G401.6 (cell line): Measurements from ENCODE around the gene BDH1.
"Not testable (repeated sequence)": the region's sequence is repeated elsewhere in the genome, so short reads cannot be mapped to it uniquely, and the experiment has no call there.

Experiments
- FAIRE-seq: peaks from 2 replicates; lab custom pipeline; 2012; peaks lifted over from hg19 to GRCh38; lab: Jason Lieb, UNC

The BDH1 gene, protein sequence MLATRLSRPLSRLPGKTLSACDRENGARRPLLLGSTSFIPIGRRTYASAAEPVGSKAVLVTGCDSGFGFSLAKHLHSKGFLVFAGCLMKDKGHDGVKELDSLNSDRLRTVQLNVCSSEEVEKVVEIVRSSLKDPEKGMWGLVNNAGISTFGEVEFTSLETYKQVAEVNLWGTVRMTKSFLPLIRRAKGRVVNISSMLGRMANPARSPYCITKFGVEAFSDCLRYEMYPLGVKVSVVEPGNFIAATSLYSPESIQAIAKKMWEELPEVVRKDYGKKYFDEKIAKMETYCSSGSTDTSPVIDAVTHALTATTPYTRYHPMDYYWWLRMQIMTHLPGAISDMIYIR

DNA sequence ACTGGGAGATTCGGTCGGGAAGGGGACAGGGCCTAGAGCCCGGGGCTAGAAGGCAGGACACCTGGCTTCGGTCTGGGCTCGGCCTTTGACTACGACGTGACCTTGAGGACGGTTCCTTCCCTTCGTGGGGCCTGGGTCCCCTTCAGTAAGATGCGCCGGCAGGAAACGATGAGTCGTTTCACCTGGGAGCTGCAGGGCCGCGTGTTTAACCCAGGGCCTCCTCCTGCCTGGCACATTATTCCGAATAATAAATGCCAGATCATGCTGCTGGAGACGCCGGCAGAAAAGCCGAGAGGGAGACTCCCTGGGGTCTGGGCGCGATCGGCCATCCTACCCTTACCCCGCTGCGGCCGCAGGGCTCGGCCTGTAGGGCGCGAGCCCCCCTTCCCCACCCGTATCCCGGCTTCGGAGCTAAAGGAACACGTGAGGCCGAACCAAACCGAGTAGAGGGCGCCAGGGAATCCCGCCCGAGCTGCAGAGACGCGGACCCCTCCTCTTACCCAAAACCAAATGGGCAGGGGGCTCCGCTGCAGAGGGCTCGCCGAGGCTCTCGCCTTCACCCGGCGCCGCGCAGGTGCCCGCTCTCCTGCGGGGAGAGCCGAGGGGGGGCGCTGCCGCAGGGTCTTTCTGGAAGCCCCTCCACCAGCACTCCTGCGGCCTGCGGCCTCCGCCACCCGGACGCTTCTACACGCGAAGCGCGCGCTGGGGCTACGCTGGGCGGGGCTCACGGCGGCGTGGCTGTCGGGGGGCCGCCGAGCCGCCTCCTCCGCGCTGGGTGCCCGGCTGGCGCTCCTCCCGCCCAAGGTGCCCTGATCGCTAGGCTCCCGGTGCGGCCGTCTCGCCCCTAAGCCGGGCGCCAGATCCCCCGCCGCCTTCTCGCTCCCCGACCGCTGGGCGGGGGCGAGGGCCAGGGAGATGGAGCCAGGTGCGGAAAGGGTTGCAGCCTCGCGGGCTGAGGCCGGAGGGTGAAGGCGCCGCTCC is at the start of gene BDH1:
Gene BDH1, minus strand, starts transcription at position 688 of the 981 bp plus-strand sequence. CDS start 9,525 bp downstream, outside the sequence.
- no peak for FAIRE-seq

DNA sequence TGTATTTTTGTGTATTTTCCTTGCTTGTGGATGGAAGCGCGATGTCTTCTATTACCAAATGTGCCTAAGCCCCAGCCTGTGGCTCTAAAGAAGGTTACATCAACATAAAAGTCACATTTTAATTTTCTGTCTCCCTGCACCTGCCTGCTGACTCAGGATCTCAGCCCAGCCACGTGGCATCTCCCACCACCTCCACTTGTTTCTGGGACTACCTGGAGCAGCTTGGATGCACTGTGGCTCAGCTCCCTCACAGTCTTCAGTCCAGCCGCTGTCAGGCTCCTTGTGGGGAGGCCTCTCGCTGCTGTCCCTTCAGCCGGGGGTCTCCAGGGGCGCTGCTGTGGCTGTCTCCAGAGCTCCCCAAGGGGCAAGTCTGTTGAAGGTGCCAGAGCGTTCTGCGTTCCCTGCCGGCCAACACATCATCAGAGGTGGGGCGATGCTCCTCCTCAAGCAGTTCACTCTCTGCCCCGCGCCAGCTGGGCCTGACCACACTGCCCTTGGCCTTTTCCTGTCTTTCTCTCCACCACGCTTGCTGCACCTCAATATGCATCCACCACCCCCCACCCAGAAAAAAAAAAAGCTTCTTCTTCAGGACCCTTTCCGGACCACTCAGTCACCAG is 47.7 kb upstream of the BDH1 start:
- no peak for FAIRE-seq

DNA sequence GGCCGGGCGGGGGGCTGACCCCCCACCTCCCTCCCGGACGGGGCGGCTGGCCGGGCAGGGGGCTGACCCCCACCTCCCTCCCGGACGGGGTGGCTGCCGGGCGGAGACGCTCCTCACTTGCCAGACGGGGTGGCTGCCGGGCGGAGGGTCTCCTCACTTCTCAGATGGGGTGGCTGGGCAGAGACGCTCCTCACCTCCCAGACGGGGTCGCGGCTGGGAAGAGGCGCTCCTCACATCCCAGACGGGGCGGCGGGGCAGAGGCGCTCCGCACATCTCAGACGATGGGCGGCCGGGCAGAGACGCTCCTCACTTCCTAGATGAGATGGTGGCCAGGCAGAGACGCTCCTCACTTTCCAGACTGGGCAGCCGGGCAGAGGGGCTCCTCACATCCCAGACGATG is 46.6 kb upstream of the BDH1 start:
- FAIRE-seq: not testable (repeated sequence)

DNA sequence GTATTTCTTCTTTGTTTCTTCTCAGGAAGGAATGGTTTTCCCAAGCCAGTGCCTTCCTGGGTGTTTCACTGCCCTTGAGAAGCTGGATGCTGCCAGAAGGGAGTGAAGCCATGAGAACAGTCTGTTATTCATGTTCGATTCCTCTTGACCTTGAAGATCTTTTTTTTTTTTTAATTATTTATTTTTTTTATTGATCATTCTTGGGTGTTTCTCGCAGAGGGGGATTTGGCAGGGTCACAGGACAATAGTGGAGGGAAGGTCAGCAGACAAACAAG is 45.7 kb upstream of the BDH1 start:
- FAIRE-seq: not testable (repeated sequence)

DNA sequence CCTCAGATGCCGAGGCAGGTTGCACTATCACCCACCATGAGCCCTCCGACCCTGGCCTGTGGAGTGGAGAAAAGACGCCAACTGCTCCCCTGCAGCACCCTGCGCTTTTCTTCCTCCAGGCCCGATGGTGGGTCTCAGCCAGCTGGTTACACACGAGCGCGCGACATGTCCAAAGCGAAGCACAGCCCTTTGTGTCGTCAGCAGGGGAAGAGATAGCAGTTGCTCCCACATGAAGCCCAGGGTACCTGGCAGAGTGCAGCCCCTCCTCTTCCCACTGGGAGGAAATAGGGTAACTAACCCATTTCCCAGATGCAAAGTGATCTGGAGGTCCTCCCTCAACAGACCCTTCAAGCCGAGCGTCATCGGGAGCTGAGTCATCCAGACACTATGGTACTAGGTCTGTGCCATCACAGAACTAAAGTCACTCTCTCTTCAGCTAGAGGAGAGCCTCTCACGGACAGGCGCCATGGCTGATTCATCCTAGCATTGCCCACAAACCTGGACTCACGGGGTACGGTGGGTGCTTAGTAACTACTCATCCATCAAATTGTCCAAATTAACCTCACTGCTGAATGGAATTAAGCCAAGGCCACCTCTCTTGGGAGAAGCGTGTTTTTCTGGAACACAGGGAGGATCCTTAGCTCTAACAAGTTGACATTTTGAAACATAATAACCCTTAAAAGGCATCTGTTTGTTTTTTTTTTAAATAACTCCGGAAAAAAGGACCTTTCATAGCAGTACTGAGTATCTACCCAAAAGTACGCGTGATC is 45.2 kb upstream of the BDH1 start:
- FAIRE-seq: no peak

DNA sequence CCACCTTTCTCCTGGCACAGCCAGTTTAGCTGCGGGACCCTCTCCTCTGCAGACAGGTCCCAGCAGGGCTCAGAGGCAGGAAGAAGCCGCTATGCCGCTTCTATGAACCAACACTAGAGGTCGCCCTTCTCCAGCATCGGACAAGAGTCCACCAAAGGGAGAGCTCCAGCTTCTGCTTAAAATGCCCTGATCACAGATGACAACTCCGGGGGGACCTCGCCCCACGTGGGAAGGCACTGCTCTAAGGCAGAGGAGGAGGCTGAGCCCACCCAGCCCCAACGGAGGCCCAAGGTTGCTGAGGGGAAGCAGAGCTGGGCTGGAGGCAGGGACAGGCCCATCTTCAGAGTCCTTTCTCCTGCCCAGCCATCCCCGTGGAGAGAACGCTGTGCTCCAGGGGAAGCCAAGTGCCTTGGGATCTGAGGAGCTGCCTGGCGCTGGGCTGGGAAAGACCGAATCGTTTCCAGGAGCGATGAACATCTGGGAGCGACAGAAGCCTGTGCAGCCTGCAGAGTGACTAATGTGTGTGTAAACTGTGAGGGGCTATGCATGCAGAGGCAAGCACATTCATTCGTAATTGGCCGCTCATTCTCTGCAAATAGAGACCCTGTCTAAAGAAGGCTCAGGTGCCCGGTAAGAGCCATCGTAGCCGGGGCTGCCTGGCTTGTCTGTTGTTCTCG is 43.5 kb upstream of the BDH1 start:
- no peak for FAIRE-seq

DNA sequence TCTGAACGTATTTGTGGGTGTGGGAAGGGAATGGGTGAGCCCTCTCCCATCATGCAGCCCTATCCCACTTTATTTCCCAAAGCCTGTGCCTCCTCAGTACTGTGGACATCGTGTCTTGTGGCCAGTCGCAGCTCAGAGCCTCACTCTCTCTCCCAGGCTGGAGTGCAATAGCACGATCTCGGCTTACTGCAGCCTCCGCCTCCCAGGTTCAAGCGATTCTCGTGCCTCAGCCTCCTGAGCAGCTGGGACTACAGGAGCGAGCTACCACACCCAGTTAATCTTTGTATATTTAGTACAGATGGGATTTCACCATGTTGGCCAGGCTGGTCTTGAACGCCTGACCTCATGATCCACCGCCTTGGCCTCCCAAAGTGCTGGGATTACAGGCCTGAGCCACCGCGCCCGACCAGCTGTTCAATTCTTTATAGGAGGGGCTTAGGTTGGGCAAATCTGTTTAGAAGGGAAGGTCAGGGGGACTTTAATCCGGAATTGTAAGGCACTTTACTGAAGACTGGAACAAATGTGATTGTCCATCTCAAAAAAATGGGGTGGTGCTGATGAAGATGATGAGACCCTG is 42.7 kb upstream of the BDH1 start:
- no peak for FAIRE-seq

DNA sequence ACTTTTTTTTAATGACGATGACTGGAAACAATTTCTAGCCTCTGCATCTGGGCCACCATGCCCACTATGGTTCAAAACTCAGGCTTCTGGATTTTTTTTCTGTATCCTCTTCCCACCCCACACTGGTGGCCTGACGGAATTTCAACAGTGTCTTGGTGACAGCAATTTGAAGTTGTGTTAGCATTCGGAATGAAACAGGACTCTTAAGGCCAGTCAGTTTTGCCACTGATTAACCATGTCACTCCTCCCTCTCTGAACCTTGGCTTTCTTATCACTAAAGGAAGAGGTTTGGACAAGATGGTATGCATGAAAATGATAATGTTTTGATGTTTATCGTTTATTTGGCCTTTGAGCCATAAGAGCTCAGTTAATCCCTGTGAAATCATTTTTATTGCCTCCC is 41.6 kb upstream of the BDH1 start:
- FAIRE-seq: no peak

DNA sequence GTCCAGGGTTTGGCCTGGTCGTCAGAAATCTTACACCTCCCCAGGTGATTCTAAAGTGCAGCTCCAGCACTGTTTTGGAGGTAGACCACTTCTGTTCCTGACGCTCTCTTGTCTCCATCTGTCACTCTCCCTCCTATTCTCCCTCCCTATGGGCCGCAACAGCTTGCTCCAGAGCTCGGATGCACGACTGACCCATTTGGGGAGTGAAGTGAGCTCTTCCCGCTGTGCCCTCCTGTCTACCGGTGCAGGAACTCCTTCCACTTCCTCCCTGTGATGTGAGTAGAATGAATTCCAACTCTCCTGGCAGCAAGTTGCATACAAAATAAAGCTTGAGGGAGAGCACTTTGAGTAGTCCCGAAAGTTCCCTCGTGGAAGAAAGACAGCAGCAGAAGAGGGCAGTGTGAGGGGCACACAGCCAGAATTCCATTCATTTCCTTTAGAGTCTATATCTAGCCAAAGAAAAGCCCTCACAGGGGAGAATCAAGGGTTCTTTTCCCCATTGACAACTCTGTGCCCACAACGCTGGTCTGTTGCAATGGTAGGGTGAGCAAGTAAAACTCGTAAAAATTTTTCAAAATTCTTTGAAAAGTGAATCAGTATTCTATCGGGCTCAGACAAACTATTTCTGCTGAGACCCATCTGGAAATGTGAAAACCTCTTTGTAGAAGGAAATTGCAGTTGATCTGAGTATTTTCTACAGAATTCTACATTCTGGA is 39.9 kb upstream of the BDH1 start:
- FAIRE-seq: no peak

DNA sequence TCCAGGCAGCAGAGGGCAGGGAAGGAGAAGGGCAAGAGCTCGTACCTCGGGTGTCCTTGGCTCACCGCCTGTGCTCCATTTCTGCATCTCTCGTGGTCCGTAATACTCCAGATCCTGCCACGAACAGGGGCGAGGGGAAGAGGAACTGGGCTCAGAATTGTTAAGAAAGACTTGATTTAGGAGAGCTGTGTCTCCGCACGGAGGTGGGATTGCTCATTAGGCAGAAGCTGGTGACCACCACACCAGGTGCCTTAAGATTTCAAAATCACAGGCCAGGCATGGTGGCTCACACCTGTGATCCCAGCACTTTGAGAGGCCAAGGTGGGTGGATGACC is 37.2 kb upstream of the BDH1 start:
- FAIRE-seq: no peak

DNA sequence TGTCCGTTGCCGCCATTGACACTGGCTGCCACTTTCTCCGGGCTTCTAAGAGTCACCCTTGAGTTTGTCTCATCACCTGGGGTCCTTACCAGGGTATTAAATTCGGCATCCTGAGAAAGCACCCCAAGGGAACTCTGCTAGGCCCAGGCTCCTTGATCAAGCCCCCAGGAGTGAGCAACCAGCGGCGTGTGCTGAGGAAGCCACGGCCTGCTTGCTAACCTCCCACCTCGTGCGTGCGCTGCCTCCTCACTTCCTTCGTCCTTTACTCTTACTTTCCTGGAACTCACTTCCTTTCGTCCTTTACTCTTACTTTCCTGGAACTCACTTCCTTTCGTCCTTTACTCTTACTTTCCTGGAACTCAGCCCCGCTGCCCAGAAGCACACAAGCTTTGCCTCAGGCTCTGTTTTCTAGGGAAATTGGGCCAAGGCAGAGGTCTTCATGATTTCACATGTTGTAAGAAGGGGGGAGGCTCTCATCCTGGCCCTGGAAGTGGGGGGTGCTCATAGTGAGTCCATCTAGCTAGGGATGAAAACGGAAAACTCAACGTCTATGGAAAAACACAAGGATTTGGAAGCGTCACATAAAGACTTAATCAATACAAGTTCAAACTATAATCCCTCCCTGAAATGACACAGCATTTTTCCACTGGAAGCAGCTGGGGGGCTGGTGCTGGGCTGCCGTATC is 36.7 kb upstream of the BDH1 start:
- no peak for FAIRE-seq

DNA sequence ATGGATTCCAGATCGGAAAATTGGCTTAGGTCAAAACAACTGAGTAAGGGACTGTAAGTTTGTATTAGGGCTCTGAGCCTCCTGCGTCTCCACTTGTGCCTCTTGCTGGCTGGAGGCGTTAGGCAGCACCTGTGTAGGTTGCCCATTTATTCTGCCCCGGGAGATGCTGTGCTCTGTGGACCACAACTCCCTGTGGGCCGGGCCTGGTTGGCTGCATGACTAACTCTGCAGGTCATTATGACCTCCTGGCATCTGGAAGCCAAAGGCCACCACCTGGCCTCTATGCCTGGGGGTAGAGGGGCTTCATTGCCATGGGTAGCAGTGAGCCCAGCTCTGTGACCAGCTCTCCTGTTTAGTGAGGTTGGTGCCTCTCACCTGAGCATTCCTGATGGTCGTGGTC is 36.0 kb upstream of the BDH1 start:
- no peak for FAIRE-seq

DNA sequence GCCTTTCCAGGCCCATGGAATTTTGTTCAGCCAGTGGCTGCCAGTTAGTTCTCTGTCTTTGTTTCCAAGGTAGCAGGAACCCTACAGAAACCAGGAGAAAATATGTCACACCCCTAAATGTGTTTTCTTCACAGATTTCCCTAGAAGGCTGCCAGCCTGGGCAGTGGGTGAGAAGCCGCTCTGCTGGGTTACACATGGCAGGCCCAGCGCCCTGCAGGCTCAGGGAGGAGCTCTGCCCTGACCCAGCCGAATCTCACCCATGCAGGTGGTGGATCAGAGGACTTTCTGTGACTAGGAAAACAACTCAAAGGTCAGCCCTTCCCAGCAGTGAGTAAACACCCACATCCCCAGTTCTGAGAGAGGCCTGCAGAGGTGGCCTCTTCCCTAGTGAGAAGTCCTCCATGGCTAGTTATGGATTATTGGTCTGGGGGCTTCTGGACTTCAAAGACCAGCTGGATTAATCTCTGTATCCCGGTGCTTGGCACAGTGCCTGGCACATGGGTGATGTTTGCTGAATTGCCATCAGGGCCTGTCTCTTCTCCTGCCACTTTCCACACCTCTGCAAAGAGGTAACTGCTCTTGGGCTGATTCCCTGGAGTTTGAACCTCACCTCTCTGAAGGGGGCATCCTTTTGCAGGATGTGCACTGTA is 34.7 kb upstream of the BDH1 start:
- no peak for FAIRE-seq

DNA sequence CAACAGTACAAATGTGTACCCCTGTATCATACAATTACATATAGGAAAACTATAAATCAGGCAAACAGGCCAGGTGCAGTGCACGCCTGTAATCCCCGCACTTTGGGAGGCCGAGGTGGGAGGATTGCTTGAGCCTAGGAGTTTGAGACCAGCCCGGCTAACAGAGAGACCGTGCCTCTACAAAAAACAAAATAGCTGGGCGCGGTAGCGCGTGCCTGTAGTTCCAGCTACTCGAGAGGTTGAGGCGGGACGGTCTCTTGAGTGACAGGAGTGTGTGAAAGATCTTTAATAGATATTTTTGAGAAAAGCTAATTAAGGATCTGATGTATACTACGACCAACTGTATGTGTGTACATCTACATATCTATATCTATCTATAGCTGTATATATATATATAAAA is 33.8 kb upstream of the BDH1 start:
- no peak for FAIRE-seq

DNA sequence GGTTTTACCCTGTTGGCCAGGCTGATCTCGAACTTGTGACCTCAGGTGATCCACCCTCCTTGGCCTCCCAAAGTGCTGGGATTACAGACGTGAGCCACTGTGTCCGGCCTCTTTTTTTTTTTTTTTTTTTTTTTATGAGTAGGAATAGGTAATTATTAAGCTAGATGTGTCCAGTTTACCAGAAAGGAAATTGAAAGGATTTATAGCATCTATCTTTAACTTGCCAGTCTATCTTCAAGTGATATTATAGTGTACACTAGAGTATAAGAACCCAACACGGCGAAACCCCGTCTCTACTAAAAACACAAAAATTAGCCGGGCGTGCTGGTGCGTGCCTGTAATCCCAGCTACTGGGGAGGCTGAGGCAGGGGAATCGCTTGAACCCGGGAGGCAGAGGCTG is 31.0 kb upstream of the BDH1 start:
- FAIRE-seq: not testable (repeated sequence)

DNA sequence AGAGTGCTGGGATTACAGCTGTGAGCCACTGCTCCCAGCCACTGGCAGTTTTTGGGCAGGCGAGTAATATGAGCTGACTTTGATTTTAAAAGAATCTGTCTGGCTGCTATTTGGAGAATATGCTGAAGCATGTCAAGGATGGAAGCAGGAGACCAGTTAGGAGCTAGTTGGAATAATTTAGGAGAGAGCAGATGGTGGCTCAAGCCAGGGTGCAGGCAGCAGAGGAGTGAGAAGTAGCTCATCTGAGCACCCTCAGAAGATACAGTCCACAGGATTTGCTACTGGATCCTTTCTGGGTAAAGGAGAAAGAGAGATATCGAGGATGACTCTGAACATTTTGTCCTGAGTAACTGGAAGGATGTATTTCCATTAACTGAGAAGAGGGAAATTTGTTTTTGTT is 30.4 kb upstream of the BDH1 start:
- no peak for FAIRE-seq

DNA sequence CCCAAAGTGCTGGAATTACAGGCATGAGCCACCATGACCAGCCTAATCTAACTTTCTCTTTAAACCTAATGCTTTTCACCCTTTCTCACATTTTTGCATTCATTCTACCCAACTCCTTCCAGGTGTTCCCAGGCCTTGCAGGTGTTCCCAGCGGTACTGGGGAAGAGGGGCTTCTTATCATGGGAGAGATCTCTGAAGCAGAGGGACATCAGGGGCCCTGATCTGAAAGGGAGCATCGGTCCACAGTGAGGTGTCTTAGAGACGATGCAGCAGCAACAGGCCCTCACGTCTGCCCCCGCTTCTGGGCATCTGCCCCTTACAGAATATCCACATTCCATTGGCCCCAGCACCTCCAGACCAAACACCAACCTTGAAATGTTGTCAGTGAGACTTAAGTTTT is 29.0 kb upstream of the BDH1 start:
- FAIRE-seq: no peak

DNA sequence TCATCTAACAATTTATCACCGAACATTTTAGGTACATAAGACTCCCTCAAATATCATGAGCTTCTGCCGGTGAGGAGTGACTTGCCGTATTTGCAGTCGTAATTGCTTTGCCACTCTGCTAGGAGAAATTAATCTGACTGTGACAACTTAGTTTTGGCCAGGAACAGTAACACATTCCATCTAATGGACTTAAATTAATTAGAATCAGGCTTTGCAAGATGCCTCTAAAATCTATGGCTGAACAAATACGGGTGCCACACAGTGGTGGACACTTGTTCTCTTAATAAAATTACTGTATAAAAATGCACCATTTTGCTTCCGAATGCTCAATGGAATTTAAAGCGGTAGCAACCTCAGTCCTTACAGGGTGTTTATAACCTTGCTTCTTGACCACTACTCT is 27.6 kb upstream of the BDH1 start:
- FAIRE-seq: no peak

DNA sequence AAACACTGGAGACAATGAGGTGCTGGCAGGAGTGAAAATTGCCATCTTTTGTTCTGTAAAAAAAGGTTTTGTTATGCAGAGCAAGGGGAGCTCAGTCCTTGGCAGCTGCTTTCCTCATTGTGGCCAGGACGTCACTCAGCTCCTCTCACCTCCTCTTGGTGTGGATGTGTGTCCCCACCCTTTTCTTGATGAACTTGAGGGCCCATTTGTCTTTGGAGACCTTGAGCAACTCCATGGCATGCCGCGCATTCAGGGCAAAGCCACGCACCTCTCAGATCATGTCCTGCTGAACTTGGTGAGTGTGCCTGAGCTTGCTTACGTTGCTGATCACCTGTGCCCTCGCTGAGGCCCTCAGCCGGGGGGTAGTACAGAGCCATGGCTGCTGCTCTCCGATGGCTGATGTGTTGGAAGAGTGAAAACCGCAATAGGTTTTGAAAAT is 24.5 kb upstream of the BDH1 start:
- no peak for FAIRE-seq

DNA sequence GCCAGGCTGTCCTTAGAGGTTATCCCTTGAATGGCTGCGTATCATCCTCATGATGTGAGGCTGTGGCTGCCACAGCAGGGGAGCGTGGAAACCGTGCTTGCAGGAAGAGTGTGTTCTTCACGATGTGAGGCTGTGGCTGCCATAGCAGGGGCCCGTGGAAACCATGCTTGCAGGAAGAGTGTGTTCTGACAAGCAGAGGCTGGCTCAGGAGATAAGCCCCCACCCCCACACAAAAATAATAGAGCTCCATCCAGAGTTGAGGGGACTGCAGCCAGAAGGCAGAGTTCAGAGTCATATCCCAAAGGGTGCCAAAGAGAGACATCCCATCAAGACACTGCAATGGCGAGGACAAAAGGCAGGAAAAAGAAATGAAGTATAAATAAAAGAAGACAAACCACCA is 22.6 kb upstream of the BDH1 start:
- FAIRE-seq: no peak
